MCF 10A (cell line): ENCODE results near the gene SPPL3. TPM values are rescaled to one million over a fixed set of nuclear protein-coding genes. Genes with fewer than 3 reads are reported as not detected.
A peak's percentile ranks its signal among the peaks of the same experiment; 100 is the strongest.

Experiments
- BruUV-seq: library from RNA; stranded (reverse); fragments of 400-500 nt; replicated peaks from 2 replicates; lab custom pipeline; 2021; lab: Mats Ljungman, UMichigan
- CTCF ChIA-PET: fragments of 300-600 bp; sonication (Branson Sonifier 250); formaldehyde crosslinking; extraction: SDS; loops from one replicate; lab custom pipeline; 2021; ENCODE audit warnings: antibody characterized with exemption, inconsistent platforms; lab: Yijun Ruan, JAX
- POLR2A ChIA-PET: fragments of 300-600, 350-650 bp; sonication (Branson Sonifier 250); formaldehyde crosslinking; extraction: SDS; loops from one replicate; lab custom pipeline; 2020; ENCODE audit warnings: antibody characterized with exemption, inconsistent platforms; lab: Yijun Ruan, JAX
- DNase-seq: peaks from one replicate; pipeline ENCODE4 v3.0.0-alpha.2; 2018; ENCODE audit not compliant: unreplicated experiment
- H3K27ac Mint-ChIP-seq: one replicate; pipeline ENCODE4 v1.8.0; 2022; ENCODE audit warnings: mild to moderate bottlenecking, low read depth, mixed read lengths; ENCODE audit not compliant: unreplicated experiment
- H3K27me3 Mint-ChIP-seq: one replicate; pipeline ENCODE4 v1.8.0; 2022; ENCODE audit warnings: mixed read lengths; ENCODE audit not compliant: insufficient read depth, unreplicated experiment
- H3K36me3 Mint-ChIP-seq: one replicate; pipeline ENCODE4 v1.8.0; 2022; ENCODE audit warnings: mild to moderate bottlenecking, moderate library complexity, mixed read lengths; ENCODE audit not compliant: insufficient read depth, unreplicated experiment
- H3K4me1 Mint-ChIP-seq: one replicate; pipeline ENCODE4 v1.8.0; 2022; ENCODE audit warnings: mixed read lengths; ENCODE audit not compliant: insufficient read depth, unreplicated experiment
- H3K4me3 Mint-ChIP-seq: one replicate; pipeline ENCODE4 v1.8.0; 2022; ENCODE audit warnings: mild to moderate bottlenecking, moderate library complexity, mixed read lengths; ENCODE audit not compliant: unreplicated experiment
- H3K9me3 Mint-ChIP-seq: one replicate; pipeline ENCODE4 v1.8.0; 2022; ENCODE audit warnings: mixed read lengths; ENCODE audit not compliant: unreplicated experiment
- CTCF ChIP-seq: fragments of 200-600 bp; IDR thresholded peaks from one replicate; pipeline ENCODE4 v1.8.0; 2022; ENCODE audit warnings: antibody characterized with exemption, mild to moderate bottlenecking; ENCODE audit not compliant: unreplicated experiment
- intact Hi-C: fragments of 100-400 bp; cut with micrococcal nuclease; formaldehyde crosslinking; loops from 2 replicates; pipeline ENCODE4 v1.14.1; 2022
- total RNA-seq: library from RNA; stranded (reverse); gene quantifications from 2 replicates; pipeline ENCODE4 v1.2.3, GENCODE V29; 2022

The SPPL3 gene
- total RNA-seq, 1 experiment from 2014 or later = 32.6 TPM

GRCh38 chr12:120737557-120738251 lies 166.5 kb downstream of the SPPL3 start:
- CTCF ChIA-PET = interaction anchor here (0.7 to 1.2 kb wide), 3 partner anchors 61 to 394 kb away, joined by 3 read pairs; no protein-coding TSS in a partner anchor
- no peak overlapping the region for H3K4me3 Mint-ChIP-seq
- H3K27ac Mint-ChIP-seq = no peak overlapping the region
- no peak for DNase-seq
- no peaks in the 10 kb centered on the region for H3K4me1 Mint-ChIP-seq
- intact Hi-C loops = no loop called here
- H3K27me3 Mint-ChIP-seq = no peaks in the 10 kb centered on the region
- BruUV-seq = no TSS peak
- no peaks in the 10 kb centered on the region for H3K9me3 Mint-ChIP-seq
- POLR2A ChIA-PET = interaction anchor here (0.6 to 1.2 kb wide), 2 partner anchors 173 to 234 kb away, joined by 3 read pairs; no protein-coding TSS in a partner anchor
- no peak for TF ChIP-seq CTCF
- H3K36me3 Mint-ChIP-seq = peaks cover 6% of the 10 kb centered on the region

GRCh38 chr12:120736404-120737331 lies 167.5 kb downstream of the SPPL3 start:
- intact Hi-C loops = no loop called here
- no peak for TF ChIP-seq CTCF
- POLR2A ChIA-PET = no interaction called here
- Mint-ChIP-seq H3K4me3 (no peak overlapping the region), H3K27ac (no peak overlapping the region), H3K4me1 (no peaks in the 10 kb centered on the region), H3K9me3 (no peaks in the 10 kb centered on the region), H3K27me3 (no peaks in the 10 kb centered on the region), H3K36me3 (peaks cover 6% of the 10 kb centered on the region)
- DNase-seq = no peak
- CTCF ChIA-PET = interaction anchor here (1.1 kb wide), 1 partner anchor 236 kb away, joined by 3 read pairs; no protein-coding TSS in a partner anchor
- no TSS peak for BruUV-seq

- DNase-seq = peak; percentile 56
- no peak overlapping the region for H3K27ac Mint-ChIP-seq
- no peak overlapping the region for H3K4me3 Mint-ChIP-seq
- no peaks in the 10 kb centered on the region for H3K27me3 Mint-ChIP-seq
- CTCF ChIA-PET = no interaction called here
- no TSS peak for BruUV-seq
- POLR2A ChIA-PET = no interaction called here
- TF ChIP-seq CTCF = no peak
- peaks cover 6% of the 10 kb centered on the region for H3K36me3 Mint-ChIP-seq
- intact Hi-C loops = no loop called here
- no peaks in the 10 kb centered on the region for H3K9me3 Mint-ChIP-seq
- no peaks in the 10 kb centered on the region for H3K4me1 Mint-ChIP-seq
Measured at GRCh38 chr12:120735181-120735580, 169.0 kb downstream of the SPPL3 start.

- Mint-ChIP-seq H3K4me1 (no peaks in the 10 kb centered on the region), H3K36me3 (peaks cover 6% of the 10 kb centered on the region), H3K4me3 (no peak overlapping the region), H3K9me3 (no peaks in the 10 kb centered on the region), H3K27me3 (no peaks in the 10 kb centered on the region), H3K27ac (no peak overlapping the region)
- no peak for TF ChIP-seq CTCF
- DNase-seq = no peak
- intact Hi-C loops = no loop called here
- ChIA-PET CTCF (no interaction called here), POLR2A (no interaction called here)
- BruUV-seq = no TSS peak
Measured at GRCh38 chr12:120734210-120734609, 169.9 kb downstream of the SPPL3 start.
